Hepatocyte (in vitro differentiated cells): ENCODE data around the gene CHST15. TPM values are rescaled to one million over a fixed set of nuclear protein-coding genes. Genes with fewer than 3 reads are reported as not detected.

ENCODE experiments used
- DNase-seq: peaks from one replicate; pipeline ENCODE4 v3.0.0-alpha.2; 2016; ENCODE audit warnings: low spot score
- H2AFZ ChIP-seq: fragments of 200-600 bp; sonication (generic); 2 replicates; pipeline ENCODE4 v1.6.0; 2016; ENCODE audit warnings: antibody characterized with exemption, mild to moderate bottlenecking
- H3K27ac ChIP-seq: fragments of 200-600 bp; sonication (generic); 2 replicates; pipeline ENCODE4 v1.5.1; 2016; ENCODE audit warnings: mild to moderate bottlenecking
- H3K27me3 ChIP-seq: fragments of 200-600 bp; sonication (generic); 2 replicates; pipeline ENCODE4 v1.6.1; 2016
- H3K36me3 ChIP-seq: fragments of 200-600 bp; sonication (generic); replicated peaks from 2 replicates; pipeline ENCODE4 v1.5.1; 2016; ENCODE audit warnings: low read depth; ENCODE audit not compliant: insufficient read depth
- H3K4me1 ChIP-seq: fragments of 200-600 bp; sonication (generic); 2 replicates; pipeline ENCODE4 v1.5.1; 2016; ENCODE audit warnings: mild to moderate bottlenecking, moderate library complexity; ENCODE audit not compliant: insufficient read depth
- H3K4me2 ChIP-seq: fragments of 200-600 bp; sonication (generic); 2 replicates; pipeline ENCODE4 v1.6.0; 2016
- H3K4me3 ChIP-seq: fragments of 200-600 bp; sonication (generic); 2 replicates; pipeline ENCODE4 v1.5.1; 2016; ENCODE audit warnings: mild to moderate bottlenecking
- H3K79me2 ChIP-seq: fragments of 200-600 bp; sonication (generic); 2 replicates; pipeline ENCODE4 v1.6.0; 2017; ENCODE audit warnings: mild to moderate bottlenecking
- H3K9me2 ChIP-seq: fragments of 200-600 bp; sonication (generic); replicated peaks from 2 replicates; pipeline ENCODE4 v1.6.0; 2017; ENCODE audit warnings: mild to moderate bottlenecking; ENCODE audit not compliant: insufficient read depth
- H3K9me3 ChIP-seq: fragments of 200-600 bp; sonication (generic); 2 replicates; pipeline ENCODE4 v1.5.1; 2016; ENCODE audit warnings: low read depth, mild to moderate bottlenecking
- H4K20me1 ChIP-seq: fragments of 200-600 bp; sonication (generic); 2 replicates; pipeline ENCODE4 v1.6.0; 2016; ENCODE audit warnings: mild to moderate bottlenecking; ENCODE audit not compliant: insufficient read depth, poor library complexity, severe bottlenecking
- EZH2 ChIP-seq: fragments of 200-600 bp; sonication (generic); IDR thresholded peaks from 2 replicates; pipeline ENCODE4 v1.6.1; 2016; ENCODE audit warnings: antibody characterized with exemption, mild to moderate bottlenecking, borderline replicate concordance
- EZH2phosphoT487 ChIP-seq: fragments of 200-600 bp; sonication (generic); IDR thresholded peaks from one replicate; pipeline ENCODE4 v1.6.1; 2018; ENCODE audit warnings: antibody characterized with exemption, mild to moderate bottlenecking, low read depth, moderate library complexity; ENCODE audit not compliant: unreplicated experiment, severe bottlenecking
- WGBS: methylation state at CpG from one replicate; pipeline ENCODE4 v1.1.6; 2016; ENCODE audit warnings: low lambda C conversion rate; ENCODE audit errors: missing lambda C conversion rate; 5-methylcytosine and 5-hydroxymethylcytosine counted together
- polyA plus RNA-seq: library from polyadenylated mRNA; unstranded; fragments of >200 nt; fragmentation: Nextera tagmentation; extraction: Ambion mirVana; gene quantifications from 2 replicates; pipeline ENCODE4 v1.2.1, GENCODE V29; 2016
- total RNA-seq: library from RNA; depleted of rRNA; stranded (reverse); fragments of >200 nt; gene quantifications from 2 replicates; pipeline ENCODE4 v1.2.3, GENCODE V29; 2014
- TF ChIP-seq, protein P1 (sequence below): fragments of 200-600 bp; sonication (generic); IDR thresholded peaks from 2 replicates; pipeline ENCODE4 v1.5.1; 2016; ENCODE audit warnings: antibody characterized with exemption, mild to moderate bottlenecking; ENCODE audit not compliant: poor library complexity

Gene CHST15
- total and polyA plus RNA-seq, 2 experiments from 2014 or later = 3.9 to 4.5 TPM

DNA sequence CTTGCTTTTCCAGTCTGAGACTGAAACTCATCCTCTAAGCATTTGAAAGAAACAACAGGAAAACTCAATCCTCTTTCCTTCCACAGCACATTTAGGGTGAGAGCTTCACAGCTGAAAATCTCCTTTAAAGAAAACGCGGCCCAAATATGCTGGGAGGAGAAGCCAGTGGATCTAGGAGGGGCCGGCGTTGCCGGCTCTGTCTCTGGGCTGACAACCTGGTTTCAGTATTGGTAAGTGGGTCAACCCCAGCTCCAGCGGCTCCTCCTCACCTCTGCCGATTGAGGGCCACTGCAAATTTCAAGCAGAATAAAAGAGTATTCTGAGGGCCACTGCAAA is 126.5 kb downstream of the CHST15 start:
- Histone ChIP-seq H3K4me3 (no peak overlapping the region), H3K4me2 (no peak overlapping the region), H3K9me2 (no peaks in the 10 kb centered on the region), H3K79me2 (no peaks in the 10 kb centered on the region), H2AFZ (no peak overlapping the region), H3K27me3 (peaks cover 43% of the 10 kb centered on the region), H4K20me1 (no peaks in the 10 kb centered on the region), H3K4me1 (peaks cover 10% of the 10 kb centered on the region), H3K36me3 (no peaks in the 10 kb centered on the region), H3K9me3 (no peaks in the 10 kb centered on the region), H3K27ac (no peak overlapping the region)
- TF ChIP-seq, protein P1, sequence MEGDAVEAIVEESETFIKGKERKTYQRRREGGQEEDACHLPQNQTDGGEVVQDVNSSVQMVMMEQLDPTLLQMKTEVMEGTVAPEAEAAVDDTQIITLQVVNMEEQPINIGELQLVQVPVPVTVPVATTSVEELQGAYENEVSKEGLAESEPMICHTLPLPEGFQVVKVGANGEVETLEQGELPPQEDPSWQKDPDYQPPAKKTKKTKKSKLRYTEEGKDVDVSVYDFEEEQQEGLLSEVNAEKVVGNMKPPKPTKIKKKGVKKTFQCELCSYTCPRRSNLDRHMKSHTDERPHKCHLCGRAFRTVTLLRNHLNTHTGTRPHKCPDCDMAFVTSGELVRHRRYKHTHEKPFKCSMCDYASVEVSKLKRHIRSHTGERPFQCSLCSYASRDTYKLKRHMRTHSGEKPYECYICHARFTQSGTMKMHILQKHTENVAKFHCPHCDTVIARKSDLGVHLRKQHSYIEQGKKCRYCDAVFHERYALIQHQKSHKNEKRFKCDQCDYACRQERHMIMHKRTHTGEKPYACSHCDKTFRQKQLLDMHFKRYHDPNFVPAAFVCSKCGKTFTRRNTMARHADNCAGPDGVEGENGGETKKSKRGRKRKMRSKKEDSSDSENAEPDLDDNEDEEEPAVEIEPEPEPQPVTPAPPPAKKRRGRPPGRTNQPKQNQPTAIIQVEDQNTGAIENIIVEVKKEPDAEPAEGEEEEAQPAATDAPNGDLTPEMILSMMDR = no peak
- TF ChIP-seq EZH2phosphoT487 (no peak), EZH2 (no peak)
- 87% methylated on average over 7 of the region's 7 CpGs for WGBS
- DNase-seq = no peak

DNA sequence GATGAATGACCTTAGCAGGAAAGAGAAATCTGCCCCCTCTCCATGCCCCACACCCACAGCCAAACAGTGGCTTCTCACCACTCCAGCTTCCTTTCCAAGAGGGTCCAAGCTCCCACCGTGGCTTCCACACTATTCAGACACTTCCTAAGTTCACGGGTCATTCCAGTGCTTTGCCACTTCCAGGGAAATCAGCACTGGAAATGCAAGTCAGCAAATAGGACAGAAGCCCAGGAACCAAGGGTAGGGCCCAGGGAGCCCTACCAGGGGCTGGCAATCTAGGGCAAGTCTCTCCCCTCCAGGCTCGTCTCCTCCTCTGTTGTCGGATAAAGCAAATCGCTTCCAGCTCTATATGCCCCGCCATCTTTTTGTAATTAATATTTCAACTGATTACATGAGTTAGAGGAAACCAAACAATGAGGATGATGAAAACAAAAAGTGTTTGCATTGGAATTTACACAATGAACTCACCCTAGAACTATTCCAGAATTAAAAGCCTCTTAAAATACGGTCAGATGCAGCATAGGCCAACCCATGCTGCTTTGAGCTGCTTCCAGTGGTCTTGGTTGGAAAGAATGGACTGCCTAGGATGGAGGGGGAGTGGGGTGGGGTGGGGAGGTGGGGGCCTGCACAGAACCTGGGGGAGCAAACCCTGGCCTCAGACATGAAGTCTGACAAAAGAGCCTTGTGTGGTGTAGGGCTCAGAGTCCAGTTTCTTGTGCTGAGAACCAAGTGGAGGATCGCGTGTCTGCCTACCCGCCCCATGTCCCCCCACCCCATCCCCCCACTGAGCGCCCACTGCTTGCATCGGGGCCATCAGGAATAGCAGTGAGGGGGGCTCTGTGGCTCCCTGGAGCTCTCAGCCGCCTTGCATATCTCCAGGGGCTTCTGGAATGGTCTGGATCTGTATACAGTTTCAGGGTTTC is 127.2 kb downstream of the CHST15 start:
- H3K4me2 ChIP-seq = no peak overlapping the region
- no peak overlapping the region for H3K27ac ChIP-seq
- H3K9me2 ChIP-seq = no peaks in the 10 kb centered on the region
- H3K27me3 ChIP-seq = peaks cover 36% of the 10 kb centered on the region
- DNase-seq = no peak
- H2AFZ ChIP-seq = no peak overlapping the region
- no peaks in the 10 kb centered on the region for H4K20me1 ChIP-seq
- 76% methylated on average over 11 of the region's 13 CpGs for WGBS
- no peaks in the 10 kb centered on the region for H3K9me3 ChIP-seq
- no peaks in the 10 kb centered on the region for H3K36me3 ChIP-seq
- no peak overlapping the region for H3K4me3 ChIP-seq
- no peaks in the 10 kb centered on the region for H3K79me2 ChIP-seq
- H3K4me1 ChIP-seq = peaks cover 10% of the 10 kb centered on the region
- TF ChIP-seq, protein P1 = no peak
- TF ChIP-seq EZH2 (no peak), EZH2phosphoT487 (no peak)

DNA sequence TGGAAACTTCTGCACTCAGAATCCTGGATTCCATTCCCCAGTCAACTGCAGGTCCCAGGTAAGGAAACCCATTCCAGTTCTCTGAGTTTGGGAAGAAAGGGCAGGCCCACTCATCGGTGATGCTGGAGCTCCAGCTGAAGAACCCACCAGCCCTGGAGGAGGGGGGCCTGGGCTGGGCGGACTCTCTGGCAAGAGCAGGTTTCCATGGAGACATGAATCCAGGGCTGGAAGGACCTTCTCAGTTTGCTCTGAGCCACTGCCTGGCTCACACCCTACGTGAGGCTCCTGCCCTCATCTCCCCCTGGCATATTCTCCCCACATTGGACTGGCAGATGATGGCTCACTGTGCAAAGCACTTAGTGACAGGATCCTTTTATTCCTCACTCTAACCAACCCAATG is 128.4 kb downstream of the CHST15 start:
- H2AFZ ChIP-seq = no peak overlapping the region
- 79% methylated on average over 3 of the region's 3 CpGs for WGBS
- no peak for DNase-seq
- H3K36me3 ChIP-seq = no peaks in the 10 kb centered on the region
- H4K20me1 ChIP-seq = no peaks in the 10 kb centered on the region
- H3K4me1 ChIP-seq = peaks cover 10% of the 10 kb centered on the region
- H3K9me3 ChIP-seq = no peaks in the 10 kb centered on the region
- peaks cover 25% of the 10 kb centered on the region for H3K27me3 ChIP-seq
- no peak overlapping the region for H3K4me2 ChIP-seq
- no peaks in the 10 kb centered on the region for H3K79me2 ChIP-seq
- no peak overlapping the region for H3K27ac ChIP-seq
- H3K4me3 ChIP-seq = no peak overlapping the region
- no peaks in the 10 kb centered on the region for H3K9me2 ChIP-seq
- TF ChIP-seq EZH2phosphoT487 (no peak), EZH2 (no peak)
- TF ChIP-seq, protein P1 = no peak
